ENCODE data around the gene MOCS1.

DNA sequence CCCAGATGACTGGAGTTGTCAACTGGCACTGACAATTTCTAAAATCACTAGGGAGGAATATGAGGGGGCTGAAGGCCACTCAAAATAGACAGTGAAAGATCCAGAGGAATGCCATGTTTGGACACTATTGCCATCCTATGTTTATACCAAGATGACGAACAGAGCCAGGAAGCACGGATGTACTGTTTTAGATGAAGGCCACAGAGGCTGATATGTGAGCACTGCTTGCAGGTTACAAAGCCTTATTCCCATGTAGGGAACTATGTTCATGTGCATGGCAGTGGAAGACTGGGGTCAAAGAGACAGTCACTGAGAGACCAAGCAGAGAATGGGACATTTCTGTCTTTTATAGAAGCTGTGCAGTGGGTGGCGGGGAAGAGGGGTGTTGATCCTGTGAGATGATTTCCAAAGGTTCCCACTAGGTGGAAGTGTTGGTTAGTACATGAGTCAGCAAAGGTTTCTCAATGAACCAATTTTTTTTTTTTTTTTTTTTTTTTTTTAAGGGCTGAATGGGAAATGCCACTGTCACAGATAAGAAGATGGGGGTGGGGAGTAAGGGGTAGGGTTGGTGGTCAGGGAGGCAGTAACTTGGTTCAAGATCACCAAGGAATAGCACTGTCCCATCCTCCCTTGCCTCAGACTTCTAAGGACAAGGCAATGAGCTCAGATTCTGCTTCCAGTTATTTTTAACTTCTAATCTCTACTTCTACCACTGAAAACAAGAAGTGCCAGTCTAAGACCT, 46.7 kb upstream of the MOCS1 start:
- TF ChIP-seq POLR2A (IDR thresholded peaks at IDR 0.05): no peak
- TF ChIP-seq, protein P1, sequence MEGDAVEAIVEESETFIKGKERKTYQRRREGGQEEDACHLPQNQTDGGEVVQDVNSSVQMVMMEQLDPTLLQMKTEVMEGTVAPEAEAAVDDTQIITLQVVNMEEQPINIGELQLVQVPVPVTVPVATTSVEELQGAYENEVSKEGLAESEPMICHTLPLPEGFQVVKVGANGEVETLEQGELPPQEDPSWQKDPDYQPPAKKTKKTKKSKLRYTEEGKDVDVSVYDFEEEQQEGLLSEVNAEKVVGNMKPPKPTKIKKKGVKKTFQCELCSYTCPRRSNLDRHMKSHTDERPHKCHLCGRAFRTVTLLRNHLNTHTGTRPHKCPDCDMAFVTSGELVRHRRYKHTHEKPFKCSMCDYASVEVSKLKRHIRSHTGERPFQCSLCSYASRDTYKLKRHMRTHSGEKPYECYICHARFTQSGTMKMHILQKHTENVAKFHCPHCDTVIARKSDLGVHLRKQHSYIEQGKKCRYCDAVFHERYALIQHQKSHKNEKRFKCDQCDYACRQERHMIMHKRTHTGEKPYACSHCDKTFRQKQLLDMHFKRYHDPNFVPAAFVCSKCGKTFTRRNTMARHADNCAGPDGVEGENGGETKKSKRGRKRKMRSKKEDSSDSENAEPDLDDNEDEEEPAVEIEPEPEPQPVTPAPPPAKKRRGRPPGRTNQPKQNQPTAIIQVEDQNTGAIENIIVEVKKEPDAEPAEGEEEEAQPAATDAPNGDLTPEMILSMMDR (IDR thresholded peaks at IDR 0.05): peak in 11 of 12 donors; percentile 20 to 59 (median 47)
